Measurements from ENCODE around the gene B4GALT6.

Gene B4GALT6

GRCh38 chr18:31675404-31675803 lies 9.0 kb downstream of the B4GALT6 start:
- Histone ChIP-seq H4K20me1 (ENCODE audit: control insufficient read depth, insufficient read depth, low read depth, low read length) (no peaks in the 10 kb centered on the region), H3K4me2 (ENCODE audit: low read length) (no peak overlapping the region), H3F3A (ENCODE audit: control insufficient read depth, insufficient read depth) (no peaks in the 10 kb centered on the region), H3K9me2 (replicated peaks; ENCODE audit: control insufficient read depth, low read length) (no peaks in the 10 kb centered on the region), H3K27me3 (ENCODE audit: control insufficient read depth, low read length) (no peaks in the 10 kb centered on the region), H3K27ac (ENCODE audit: low read depth, low read length) (no peak overlapping the region), H3K4me3 (ENCODE audit: low read length) (no peak overlapping the region), H3K36me3 (ENCODE audit: control insufficient read depth, low read length) (no peaks in the 10 kb centered on the region), H3K9me3 (ENCODE audit: control insufficient read depth, insufficient read depth, low read length) (no peaks in the 10 kb centered on the region), H3K4me1 (ENCODE audit: control insufficient read depth, low read length) (peaks cover 11% of the 10 kb centered on the region), H3K79me2 (ENCODE audit: control insufficient read depth, low read length) (peaks cover 70% of the 10 kb centered on the region)
- TF ChIP-seq EZH2phosphoT487 (IDR thresholded peaks at IDR 0.05; ENCODE audit: borderline replicate concordance, low read length): no peak
- TF ChIP-seq, protein P1, sequence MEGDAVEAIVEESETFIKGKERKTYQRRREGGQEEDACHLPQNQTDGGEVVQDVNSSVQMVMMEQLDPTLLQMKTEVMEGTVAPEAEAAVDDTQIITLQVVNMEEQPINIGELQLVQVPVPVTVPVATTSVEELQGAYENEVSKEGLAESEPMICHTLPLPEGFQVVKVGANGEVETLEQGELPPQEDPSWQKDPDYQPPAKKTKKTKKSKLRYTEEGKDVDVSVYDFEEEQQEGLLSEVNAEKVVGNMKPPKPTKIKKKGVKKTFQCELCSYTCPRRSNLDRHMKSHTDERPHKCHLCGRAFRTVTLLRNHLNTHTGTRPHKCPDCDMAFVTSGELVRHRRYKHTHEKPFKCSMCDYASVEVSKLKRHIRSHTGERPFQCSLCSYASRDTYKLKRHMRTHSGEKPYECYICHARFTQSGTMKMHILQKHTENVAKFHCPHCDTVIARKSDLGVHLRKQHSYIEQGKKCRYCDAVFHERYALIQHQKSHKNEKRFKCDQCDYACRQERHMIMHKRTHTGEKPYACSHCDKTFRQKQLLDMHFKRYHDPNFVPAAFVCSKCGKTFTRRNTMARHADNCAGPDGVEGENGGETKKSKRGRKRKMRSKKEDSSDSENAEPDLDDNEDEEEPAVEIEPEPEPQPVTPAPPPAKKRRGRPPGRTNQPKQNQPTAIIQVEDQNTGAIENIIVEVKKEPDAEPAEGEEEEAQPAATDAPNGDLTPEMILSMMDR (IDR thresholded peaks at IDR 0.05; ENCODE audit: low read depth, low read length, poor library complexity, severe bottlenecking): no peak

DNA sequence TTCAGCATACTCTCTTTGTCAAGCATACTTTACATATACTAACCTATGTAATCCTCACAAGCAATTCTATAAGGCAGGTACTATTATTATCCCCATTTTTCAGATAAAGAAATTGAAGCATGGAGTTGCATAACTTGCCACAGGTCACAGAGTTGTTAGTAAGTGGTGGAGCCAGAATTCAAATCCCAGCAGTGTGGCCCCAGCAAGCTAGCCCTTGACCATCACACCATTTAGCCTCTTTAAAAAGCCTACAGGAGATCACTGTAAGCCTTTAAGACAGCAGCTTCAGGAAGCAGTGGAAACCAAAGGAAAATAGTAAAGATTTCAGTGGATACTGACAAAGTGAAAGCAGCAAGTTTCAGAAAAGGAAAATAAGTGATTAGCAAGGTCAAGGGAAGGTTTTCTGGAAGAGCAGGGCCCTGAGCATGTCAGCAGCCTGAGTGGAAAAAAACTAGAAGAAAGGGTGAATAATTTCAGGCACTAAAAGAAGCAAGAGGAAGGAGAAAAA lies 11.7 kb downstream of the B4GALT6 start:
- peaks cover 11% of the 10 kb centered on the region for H3K4me1 ChIP-seq (ENCODE audit: control insufficient read depth, low read length)
- H3K27ac ChIP-seq (ENCODE audit: low read depth, low read length): no peak overlapping the region
- no peak overlapping the region for H3K4me3 ChIP-seq (ENCODE audit: low read length)
- H3K9me3 ChIP-seq (ENCODE audit: control insufficient read depth, insufficient read depth, low read length): no peaks in the 10 kb centered on the region
- no peaks in the 10 kb centered on the region for H3K27me3 ChIP-seq (ENCODE audit: control insufficient read depth, low read length)
- no peaks in the 10 kb centered on the region for H3K36me3 ChIP-seq (ENCODE audit: control insufficient read depth, low read length)
- H3F3A ChIP-seq (ENCODE audit: control insufficient read depth, insufficient read depth): no peaks in the 10 kb centered on the region
- TF ChIP-seq, protein P1 (IDR thresholded peaks at IDR 0.05; ENCODE audit: low read depth, low read length, poor library complexity, severe bottlenecking): no peak
- TF ChIP-seq EZH2phosphoT487 (IDR thresholded peaks at IDR 0.05; ENCODE audit: borderline replicate concordance, low read length): no peak
- H4K20me1 ChIP-seq (ENCODE audit: control insufficient read depth, insufficient read depth, low read depth, low read length): no peaks in the 10 kb centered on the region
- no peaks in the 10 kb centered on the region for H3K9me2 ChIP-seq (replicated peaks; ENCODE audit: control insufficient read depth, low read length)
- no peak overlapping the region for H3K4me2 ChIP-seq (ENCODE audit: low read length)
- peaks cover 42% of the 10 kb centered on the region for H3K79me2 ChIP-seq (ENCODE audit: control insufficient read depth, low read length)

GRCh38 chr18:31671951-31672350 lies 12.4 kb downstream of the B4GALT6 start:
- peaks cover 35% of the 10 kb centered on the region for H3K79me2 ChIP-seq (ENCODE audit: control insufficient read depth, low read length)
- no peaks in the 10 kb centered on the region for H3K9me3 ChIP-seq (ENCODE audit: control insufficient read depth, insufficient read depth, low read length)
- H3K36me3 ChIP-seq (ENCODE audit: control insufficient read depth, low read length): no peaks in the 10 kb centered on the region
- H3K27ac ChIP-seq (ENCODE audit: low read depth, low read length): no peak overlapping the region
- H3K4me2 ChIP-seq (ENCODE audit: low read length): no peak overlapping the region
- TF ChIP-seq, protein P1 (IDR thresholded peaks at IDR 0.05; ENCODE audit: low read depth, low read length, poor library complexity, severe bottlenecking): no peak
- TF ChIP-seq EZH2phosphoT487 (IDR thresholded peaks at IDR 0.05; ENCODE audit: borderline replicate concordance, low read length): no peak
- H3K4me3 ChIP-seq (ENCODE audit: low read length): no peak overlapping the region
- no peaks in the 10 kb centered on the region for H4K20me1 ChIP-seq (ENCODE audit: control insufficient read depth, insufficient read depth, low read depth, low read length)
- H3K9me2 ChIP-seq (replicated peaks; ENCODE audit: control insufficient read depth, low read length): no peaks in the 10 kb centered on the region
- no peaks in the 10 kb centered on the region for H3K27me3 ChIP-seq (ENCODE audit: control insufficient read depth, low read length)
- no peaks in the 10 kb centered on the region for H3F3A ChIP-seq (ENCODE audit: control insufficient read depth, insufficient read depth)
- H3K4me1 ChIP-seq (ENCODE audit: control insufficient read depth, low read length): peaks cover 11% of the 10 kb centered on the region
